T-helper 1 cell treated with Interleukin-12 subunit alpha and Interleukin-12 subunit beta and Interleukin-4 antibody, amounts not matched to agents 30 ng/mL and 1 ng/mL, for 36 hours (primary cell): Measurements from ENCODE around the gene TBCCD1. TPM values are rescaled to one million over a fixed set of nuclear protein-coding genes. Genes with fewer than 3 reads are reported as not detected.
"Not testable (repeated sequence)": the region's sequence is repeated elsewhere in the genome, so short reads cannot be mapped to it uniquely, and the experiment has no call there.

Experiments used
- intact Hi-C: fragments of 100-400 bp; cut with micrococcal nuclease; formaldehyde crosslinking; loops from one replicate; pipeline ENCODE4 v1.15.1; 2024
- total RNA-seq: library from RNA; stranded (reverse); gene quantifications from 2 replicates; pipeline ENCODE4 v1.2.3, GENCODE V29; 2022

TBCCD1 gene
- total RNA-seq, 1 donor from 2014 or later = 16.6 TPM

DNA sequence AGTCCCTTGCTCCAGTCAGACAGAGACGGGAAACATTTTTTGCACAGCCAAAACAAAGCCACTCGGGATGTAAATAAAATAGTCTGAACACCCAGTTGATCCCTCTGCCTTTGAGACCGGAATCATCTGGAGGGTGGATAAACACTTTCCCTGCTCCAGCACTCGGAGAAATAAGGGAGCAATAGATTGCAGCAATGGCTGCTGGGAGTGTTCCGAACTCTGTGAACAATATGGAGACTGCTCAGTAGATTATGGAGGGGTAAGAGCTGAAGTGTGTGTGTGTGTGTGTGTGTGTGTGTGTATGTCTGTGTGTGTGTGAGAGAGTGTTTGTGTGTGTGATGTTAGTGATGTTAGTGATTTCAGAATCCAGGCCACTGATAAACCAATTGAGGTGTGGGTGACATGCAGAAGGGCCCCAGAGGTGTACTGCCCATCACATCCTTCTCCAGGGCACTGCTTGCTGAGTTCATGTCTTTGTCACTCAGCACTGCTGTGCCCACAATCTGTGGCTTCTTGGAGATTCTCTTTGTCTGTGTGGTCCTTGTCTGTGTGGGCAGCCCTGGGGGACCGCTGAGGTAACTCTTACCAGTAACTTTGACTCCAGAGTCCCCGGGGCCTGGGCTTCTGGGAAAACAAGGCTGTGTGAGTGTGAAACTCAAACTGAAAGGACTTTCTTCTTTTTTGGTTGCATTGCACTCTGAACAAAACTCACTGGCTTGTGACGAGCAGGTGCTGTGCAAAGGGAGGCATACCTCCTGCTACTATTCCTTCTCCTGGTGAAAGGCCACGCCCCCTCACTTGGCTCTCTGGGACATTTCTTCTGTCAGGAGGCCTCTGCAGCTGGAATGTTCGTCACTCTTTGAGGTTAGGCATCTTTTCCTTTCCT is 45.9 kb downstream of the TBCCD1 start:
- intact Hi-C loops = no loop called here

DNA sequence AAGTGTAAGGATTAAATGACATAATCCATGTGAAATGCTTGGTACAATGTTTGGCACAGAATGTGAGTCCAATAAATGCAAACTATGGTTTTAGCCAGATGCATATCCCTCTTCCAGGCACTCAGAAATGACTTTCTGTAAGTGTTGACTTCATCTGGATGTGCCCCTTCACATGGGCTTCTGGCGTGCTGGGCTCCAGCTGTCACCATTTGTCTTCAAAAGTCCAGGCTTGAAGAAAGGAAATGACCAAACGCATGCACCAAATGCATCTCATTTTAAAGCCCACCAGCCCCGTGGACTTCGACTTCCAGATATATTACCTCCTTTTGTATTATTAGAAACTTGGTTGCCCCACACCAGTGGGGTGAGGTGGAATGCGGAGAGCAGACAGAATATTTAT is 46.7 kb downstream of the TBCCD1 start:
- intact Hi-C loops = no loop called here

DNA sequence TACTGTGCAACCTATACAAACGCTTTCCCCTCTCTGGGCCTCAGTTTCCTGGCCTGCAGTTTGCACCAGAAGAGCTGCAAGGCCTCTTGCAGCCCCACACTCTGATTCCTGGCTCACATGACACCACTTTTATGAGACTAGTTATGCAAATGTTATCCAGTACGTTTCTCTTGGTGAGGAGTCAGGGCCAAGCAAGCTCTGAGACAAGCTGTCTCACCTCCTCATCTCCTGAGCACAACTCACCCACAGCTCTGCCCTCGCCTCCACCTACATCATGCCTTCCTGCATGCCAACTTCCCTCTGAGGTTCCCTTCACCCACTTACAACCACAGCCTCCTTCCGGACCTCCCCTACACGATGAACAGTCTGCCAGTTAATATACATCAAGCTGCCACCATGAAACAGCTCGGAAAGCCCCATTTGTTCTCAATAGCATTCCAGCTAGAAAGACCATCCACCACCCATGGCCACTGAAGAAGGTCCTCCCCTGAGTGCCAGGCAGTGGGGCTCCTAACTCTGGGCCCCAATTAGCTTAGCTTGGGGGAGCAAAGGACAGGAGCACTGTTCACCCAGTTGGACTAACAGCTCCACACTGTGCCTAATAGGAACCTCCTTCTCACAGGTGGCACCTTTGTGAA is 48.0 kb downstream of the TBCCD1 start:
- intact Hi-C loops = loop anchor here (1.0 kb wide), 1 partner anchor 15 kb away; no protein-coding TSS in a partner anchor

DNA sequence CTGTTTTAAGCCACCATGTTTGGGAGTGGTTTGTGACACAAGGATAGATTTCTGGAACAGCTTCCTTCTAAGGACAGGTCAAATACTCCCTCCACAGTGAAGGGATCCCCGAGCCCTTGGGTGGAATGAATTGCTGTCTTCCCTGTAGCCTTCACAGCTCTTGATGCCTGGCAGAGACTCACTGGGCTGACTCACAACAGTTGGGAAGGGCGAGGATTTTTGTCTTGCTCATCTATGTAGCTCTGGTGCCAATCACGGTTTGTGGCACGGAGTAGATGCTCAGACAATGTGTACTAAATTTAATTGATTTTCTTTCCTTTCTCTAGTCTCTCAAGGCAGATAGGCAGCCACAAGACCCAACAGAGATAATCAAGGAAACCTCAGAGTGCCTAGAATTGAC is 49.9 kb downstream of the TBCCD1 start:
- intact Hi-C loops = no loop called here

DNA sequence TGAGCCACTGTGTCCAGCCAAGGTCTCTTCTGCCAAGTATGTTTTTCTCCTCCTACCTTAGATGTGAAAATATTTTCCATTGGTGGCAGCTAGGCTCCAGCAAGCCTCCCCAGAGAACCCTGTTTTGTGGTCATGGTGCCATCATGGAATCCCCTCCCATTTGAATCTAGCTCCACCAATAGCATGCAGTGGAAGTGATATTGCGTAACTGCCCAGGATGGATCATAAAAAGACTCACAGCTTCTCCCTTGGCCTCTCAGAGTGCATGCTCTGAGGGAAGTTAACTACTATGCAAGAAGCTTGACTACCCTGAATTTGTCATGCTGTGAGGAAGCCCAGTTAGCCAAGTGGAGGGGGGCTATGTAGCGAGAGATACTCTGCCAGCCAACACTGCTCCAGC is 50.5 kb downstream of the TBCCD1 start:
- intact Hi-C loops = no loop called here

DNA sequence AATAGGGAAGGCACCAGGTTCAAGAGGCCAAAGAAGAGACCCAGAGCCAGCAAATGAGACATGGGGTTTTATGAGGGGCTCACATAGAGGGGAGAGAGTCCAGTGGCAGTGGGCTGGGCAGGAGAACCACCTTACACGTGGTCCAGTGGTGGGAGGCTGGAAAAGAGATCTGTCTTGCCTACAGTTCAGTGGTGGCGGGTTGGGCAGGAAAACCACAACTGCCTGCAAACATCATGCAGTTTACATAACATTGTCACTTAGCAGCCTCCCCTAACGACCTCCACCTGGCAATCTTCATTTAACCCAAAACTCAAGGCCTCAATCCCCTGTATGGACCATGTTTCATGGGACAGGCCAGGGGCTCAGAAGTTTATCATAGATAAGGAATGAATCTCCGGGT is 52.0 kb downstream of the TBCCD1 start:
- intact Hi-C loops = no loop called here

DNA sequence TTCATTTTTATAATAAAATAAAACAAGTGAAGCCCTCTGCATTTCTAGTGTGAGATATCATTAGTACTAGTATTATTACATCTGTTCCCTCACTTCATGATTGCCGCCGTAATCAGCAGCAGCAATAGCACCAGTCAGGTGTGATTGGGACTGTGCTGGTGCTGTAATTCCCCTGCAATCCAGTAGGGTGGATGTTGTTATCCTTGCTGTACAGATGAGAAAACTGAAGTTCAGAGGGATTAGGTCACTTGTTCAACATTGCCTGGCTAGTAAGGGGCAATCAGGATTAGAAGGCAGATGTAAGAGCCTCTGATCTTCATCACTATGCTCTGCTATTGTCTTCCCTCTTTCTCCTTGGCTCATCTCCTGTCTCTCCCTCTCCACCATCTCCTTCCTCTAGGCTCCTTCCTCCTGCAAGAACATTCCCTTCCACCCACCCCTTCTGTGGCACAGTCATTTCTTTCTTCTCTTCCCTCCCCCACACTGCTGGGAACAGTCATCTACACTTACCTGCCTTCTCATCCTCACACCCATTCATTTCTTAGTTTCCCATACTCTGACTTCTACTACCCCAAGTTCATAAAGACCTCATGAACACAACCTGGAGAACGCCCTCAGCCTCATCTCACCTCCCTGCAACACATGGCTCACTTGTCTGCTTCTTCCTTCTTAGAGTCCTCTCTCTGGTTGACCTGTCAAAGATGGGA is 52.7 kb downstream of the TBCCD1 start:
- intact Hi-C loops = loop anchor here (1.0 kb wide), 1 partner anchor 26 kb away; no protein-coding TSS in a partner anchor

DNA sequence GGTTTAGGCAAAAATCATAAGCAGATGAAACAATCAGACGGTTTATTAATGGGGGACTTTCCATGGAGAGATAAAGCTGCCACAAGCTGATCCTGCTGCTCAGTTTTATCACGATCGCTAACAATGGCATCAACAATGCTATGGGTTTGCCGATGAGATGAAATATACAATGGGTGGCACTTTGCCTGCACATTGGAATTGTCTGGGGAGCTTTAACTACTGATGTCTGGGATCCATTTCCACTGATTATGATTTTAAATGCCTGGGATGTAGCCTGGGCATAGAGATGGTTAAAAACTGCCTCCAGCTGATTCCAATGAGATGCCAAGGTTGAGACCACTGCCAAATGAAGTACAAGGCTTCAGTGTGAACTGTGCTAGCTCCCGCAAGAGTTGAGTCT is 53.8 kb downstream of the TBCCD1 start:
- intact Hi-C loops = no loop called here

DNA sequence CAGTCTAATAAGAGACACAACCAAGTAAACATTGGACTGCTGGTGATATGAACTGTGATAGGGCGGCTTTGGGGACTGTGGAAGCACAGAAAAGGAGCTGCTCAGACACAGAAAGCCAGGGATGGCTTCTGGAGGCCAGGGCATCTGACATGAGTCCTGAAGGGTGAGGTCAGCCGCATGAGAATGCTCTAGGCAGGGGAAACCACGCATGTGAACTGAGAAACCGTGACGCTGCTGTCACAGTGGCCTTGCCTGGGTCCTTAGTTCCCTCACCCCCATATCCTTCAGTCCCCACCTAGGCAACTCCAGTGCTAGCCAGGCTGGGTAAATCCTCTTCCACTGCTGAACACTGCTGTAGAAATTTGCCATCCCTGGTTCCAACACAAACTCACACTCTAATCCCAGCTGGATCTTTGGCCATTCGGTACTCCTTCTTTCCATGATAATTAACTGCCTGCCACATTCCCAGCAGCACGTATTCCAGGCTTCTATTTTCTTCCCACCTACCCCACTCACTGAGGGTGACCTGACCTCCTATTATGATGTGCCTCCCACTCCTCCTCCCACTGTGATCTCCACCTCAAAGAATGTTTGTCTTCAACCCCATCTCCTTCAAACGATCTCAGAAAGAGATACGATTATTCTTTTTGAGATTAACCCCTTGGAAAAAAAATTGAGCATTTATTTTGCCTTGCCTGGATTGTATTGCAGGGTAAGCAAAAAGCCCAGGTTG is 54.4 kb downstream of the TBCCD1 start:
- intact Hi-C loops = no loop called here

DNA sequence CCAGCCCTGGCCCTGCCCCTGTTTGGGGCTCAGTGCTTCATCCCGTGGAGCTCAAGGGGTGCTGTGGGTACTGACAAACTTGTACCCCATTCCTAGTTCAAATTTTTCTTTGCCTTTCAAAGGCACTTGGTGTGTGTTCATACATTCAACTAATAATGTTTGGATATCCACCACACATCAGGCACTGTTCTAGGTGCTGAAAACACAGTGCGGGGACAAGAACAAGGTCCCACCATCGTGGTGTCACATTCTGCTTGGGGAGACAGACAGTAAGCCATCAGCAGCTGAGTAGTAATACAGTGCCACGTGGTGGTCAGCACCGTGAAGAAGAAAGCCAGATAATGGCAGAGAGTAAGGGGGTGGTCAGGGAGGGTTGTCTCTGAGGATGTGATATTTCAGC is 55.4 kb downstream of the TBCCD1 start:
- intact Hi-C loops = no loop called here

DNA sequence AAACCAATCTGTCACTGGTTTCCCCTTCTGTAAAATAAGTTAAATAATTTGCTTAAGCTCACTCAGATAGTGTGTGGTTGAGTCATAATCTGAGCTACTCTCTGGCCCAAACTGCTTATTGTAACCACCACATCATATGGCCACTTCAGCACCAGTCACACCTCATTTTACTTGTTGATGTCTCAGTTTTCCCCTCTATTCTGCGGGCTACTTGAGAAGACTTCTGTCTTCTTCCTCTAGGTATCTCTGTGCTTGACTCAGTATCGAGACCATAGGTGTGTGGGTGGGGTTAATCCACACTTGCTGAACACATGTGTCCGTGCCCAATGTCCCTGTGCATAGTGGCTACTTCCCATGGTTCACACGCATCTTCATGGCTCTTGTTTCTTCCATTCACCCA is 55.9 kb downstream of the TBCCD1 start:
- intact Hi-C loops = no loop called here

DNA sequence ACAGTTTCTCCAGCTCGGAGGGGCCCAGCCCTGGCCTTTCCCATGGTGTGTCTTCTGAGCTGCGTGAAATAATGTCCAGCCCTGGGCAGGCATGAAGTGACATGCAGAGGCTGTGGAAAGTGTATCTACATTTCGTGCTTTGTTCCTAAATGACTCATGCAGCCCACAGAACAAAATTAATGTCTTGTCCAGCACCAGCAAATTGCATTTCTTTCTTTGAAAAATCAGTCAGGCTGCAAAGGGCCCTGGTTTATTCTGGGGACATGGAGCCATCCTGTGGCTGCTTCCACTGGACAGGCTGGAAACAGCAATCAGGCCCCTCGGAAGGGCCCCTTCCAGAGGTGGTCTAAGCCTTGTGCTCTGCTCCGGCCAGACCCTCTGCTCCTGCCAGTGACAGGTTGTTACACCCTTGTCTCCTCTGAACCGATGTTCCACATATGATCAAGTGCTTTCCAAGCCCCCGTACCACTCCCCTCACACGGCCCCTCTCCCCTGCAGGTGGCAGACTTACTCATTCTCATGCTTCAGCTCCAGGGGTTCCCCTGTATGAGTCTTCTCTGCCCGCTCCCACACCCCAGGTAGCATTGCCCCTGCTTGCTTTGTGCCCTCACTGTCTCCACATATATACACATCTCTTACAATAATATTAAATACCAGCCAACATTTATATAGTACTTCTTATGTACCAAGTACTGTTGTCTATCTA is 56.6 kb downstream of the TBCCD1 start:
- intact Hi-C loops = no loop called here

DNA sequence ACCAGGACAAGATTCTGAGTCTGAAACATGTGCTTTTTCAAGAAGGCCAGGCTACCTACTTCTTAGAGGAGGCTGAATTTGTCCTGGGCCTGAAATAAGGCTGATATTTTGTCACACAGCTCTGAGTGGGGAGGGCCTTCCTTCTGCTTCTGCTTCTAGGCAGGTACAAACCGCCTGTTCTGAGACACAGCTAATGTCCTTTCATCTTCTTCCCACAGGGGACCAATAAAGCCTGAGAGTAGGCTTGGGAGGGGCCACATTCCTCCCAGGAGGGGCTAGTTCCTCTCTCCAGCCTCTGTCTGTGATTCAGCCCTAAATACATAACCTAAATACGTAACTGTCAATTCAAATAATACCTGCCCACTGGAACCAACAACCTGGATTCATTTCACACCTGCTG is 57.7 kb downstream of the TBCCD1 start:
- intact Hi-C loops = no loop called here

DNA sequence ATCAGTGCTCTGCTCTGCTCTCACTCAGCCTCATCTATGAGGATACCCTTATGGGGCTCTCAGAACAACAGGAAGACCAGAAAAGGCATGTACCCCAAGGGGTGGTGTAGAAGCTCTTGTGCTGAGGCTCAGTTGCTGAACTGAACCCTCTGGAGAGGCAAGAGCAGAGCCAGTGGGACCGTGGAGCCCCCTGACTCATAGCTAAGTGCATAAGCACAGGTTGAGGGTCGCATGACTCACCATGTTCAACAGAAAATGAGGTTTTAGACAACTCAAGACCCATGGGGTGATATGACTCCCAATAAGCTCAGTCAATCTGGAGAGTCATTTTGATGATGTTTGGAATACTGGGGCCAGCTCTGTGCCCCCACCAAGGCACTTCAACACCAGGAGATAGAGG is 60.3 kb downstream of the TBCCD1 start:
- intact Hi-C loops = no loop called here

DNA sequence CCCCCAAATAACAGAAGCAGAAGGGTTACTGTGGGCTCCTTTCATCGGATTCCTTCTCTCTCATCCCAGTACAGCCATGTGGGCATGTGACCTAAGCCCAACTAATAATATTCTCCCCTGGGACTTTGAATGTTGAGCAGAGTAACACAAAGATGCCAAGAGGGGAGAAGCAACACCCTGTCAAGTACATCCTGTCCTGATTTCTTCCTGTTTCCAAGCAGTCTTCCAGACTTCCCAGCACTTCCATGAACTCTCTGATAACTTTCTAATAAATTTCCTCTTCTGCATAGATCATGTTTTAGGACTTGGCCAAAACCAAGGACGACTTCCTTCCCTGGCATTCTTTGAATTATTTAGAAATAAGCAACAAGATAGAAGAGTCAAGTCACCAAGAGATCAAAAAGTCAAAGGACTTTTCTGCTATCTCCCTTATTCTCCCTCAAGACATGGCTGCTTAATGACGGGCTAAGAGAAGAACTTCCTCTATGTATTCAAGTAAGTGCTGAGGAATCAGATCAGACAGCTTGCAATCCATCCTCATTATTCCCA is 60.9 kb downstream of the TBCCD1 start:
- intact Hi-C loops = no loop called here

DNA sequence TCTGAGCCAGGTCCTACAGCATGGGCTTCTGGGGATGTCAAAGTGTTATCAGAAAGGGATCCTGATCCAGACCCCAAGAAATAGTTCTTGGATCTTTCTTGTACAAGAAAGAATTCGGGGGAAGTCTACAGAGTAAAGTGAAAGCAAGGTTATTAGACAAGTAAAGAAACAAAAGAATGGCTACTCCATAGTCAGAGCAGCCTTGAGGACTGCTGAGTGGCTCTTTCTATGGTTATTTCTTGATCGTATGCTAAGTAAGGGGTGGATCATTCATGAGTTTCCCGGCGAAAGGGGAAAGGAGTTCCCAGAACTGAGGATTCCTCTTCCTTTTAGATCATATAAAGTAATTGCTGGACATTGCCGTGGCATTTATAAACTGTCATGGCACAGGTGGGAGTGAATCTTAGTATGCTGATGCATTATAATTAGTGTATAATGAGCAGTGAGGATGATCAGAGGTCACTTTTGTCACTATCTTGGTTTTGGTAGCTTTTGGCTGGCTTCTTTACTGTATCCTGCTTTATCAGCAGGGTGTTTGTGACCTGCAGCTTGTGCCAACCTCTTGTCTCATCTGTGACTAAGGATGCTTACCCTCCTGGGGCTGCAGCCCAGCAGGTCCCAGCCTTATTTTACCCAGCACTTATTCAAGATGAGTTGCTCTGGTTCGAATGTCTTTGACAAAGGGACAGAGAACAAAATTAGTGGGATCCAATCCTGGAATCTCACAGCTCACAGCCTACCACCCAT is 64.0 kb downstream of the TBCCD1 start:
- intact Hi-C loops = no loop called here

DNA sequence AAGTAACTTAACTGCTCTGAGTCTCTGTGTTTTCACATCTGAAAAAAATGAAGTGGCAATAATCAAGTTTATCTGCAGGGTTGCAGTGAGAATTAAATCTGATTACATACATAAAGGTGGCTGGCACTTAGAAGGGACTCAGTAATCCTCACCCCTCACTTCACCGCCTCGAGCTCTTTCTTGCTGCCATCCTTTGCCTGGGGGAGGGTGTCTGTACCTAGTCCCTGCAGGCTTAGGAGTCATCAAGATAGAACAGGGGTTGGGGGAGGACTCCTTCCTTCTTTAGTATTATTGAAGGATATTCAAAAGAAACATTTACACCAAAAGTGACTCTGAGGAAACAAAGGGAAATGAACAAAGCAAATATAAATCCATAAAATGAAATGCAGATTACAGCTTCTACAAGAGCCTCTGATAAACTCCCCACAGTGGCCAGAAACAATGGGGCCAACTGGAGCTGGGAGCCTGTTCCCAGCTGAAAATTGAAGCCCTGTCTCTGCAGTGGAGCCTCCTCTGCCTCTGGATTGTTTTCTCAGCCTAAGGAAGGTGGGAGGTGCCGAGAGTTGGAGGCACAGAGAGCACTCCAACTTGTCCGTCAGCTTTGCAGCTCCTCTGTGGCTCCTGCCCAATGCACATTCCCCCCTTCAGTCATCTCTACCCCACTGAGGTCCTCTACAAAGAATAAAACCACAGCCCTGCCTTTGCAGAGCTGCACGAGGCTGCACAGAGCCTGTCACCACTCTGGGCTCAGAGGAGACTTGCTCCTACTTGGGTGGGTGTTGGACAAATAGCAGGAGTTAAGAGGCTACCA is 64.8 kb downstream of the TBCCD1 start:
- intact Hi-C loops = no loop called here

DNA sequence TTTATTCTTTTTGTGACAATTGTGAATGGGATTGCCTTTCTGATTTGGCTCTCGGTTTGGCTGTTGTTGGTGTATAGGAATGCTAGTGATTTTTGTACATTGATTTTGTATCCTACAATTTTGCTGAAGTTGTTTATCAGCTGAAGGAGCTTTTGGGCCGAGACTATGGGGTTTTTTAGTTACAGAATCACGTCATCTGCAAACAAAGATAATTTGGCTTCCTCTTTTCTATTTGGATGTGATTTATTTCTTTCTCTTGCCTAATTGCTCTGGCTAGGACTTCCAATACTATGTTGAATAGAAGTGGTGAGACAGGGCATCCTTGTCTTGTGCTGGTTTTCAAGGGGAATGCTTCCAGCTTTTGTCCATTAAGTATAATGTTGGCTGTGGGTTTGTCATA is 67.2 kb downstream of the TBCCD1 start:
- intact Hi-C loops = not testable (repeated sequence)

DNA sequence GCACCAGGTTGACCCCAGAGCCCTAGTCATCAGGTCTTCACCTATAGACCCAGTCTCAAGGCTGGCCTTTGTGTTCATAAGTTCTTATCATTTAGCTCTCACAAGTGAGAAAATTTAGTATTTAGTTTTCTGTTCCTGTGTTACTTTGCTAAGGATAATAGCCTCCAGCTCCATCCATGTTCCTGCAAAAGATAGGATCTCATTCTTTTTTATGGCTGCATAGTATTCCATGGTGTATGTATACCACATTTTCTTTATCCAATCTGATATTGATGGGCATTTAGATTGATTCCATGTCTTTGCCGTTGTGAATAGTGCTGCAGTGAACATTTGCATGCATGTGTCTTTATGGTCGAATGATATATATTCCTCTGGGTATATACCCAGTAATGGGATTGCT is 69.1 kb downstream of the TBCCD1 start:
- intact Hi-C loops = not testable (repeated sequence)
